AG09319 (cell line): ENCODE measurements around the gene PRSS36.

Source experiments
- DNase-seq: peaks from one replicate; pipeline ENCODE4 v3.0.0-alpha.2; 2010; ENCODE audit warnings: low read depth; ENCODE audit errors: extremely low read depth
- CTCF ChIP-seq: IDR thresholded peaks from 2 replicates; pipeline ENCODE4 v1.5.1; 2011; ENCODE audit warnings: low read depth, mild to moderate bottlenecking, inconsistent platforms, low read length, moderate library complexity

The PRSS36 gene

GRCh38 chr16:31136287-31136662 is 13.6 kb downstream of the PRSS36 start:
- no peak for TF ChIP-seq CTCF
- DNase-seq, result no peak

DNA sequence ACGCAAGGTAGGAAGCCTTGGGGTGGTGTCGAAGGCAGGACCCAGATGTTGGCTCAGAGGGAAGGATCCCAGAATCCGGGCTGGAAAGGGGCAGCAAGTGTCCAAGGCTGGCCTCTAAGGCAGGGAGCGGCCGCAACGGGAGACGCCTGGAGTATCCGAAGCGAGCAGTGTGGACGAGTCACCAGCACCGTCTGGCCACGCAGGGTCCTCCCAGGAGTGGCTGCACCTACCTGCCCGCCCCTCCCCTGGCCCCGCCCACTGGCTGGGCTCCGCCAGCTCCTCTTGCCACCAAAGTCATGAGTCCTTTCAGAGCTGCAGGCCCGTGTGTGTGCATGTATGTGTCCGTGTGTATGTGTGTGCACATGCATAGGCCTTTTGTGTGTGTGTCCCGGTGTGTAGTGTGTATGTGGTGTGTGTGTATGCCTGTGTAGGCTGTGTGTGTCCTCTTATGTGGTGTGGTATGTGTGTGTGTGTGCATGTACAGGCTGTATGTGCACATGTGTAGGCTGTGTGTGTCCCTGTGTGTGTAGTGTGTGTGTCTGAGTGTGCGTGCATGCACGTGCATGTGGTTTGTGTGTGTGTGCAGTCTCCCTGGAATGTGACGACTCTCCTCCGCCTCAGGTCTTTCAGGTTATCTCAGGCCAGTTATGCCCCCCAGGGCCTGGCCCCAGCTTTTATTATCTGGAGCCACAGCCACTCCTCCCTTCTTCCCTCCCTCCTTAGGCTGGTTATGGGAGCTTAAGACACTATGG is 14.2 kb downstream of the PRSS36 start, which contains the start of gene PRSS8:
Gene PRSS8 (minus strand): TSS at position 193 of the 752 bp plus-strand sequence. CDS start 229 bp downstream, outside the sequence.
- no peak for DNase-seq
- TF ChIP-seq CTCF, result no peak

- DNase-seq, result no peak
- TF ChIP-seq CTCF, result no peak
Observed at GRCh38 chr16:31134625-31135534, 15.0 kb downstream of the PRSS36 start.

- DNase-seq, result no peak
- no peak for TF ChIP-seq CTCF
Observed at GRCh38 chr16:31134091-31134571, 15.7 kb downstream of the PRSS36 start.

DNA sequence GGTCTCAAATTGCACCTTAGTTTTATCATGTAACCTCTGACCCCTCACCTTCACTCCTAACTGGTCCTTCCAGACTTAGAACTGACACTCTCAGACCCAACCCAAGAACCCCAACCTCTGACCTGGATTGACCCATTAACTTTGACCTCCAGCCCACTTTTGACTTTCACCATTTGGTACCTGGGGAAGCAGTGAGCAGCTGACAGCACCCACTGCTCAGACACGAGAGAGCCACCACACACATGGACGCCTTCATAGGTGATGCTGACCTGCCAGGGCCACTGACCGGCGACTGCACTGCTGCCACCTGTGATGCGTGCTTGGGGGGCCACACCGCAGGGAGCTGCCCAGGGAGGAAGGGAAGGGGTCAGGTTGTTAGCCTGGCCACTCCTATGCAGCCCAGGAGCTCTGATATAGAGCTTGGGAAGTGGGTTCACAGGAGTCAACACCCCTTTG is 16.8 kb downstream of the PRSS36 start:
- no peak for DNase-seq
- TF ChIP-seq CTCF, result no peak

GRCh38 chr16:31132303-31132979 is 17.4 kb downstream of the PRSS36 start:
- no peak for DNase-seq
- TF ChIP-seq CTCF, result no peak
